IPS-18a (cell line): ENCODE results near the gene NCKAP5.

Experiments
- H3K27ac ChIP-seq: one replicate; pipeline ENCODE4 v1.5.1; 2013; ENCODE audit warnings: low read length
- H3K27me3 ChIP-seq: one replicate; pipeline ENCODE4 v1.6.1; 2013; ENCODE audit warnings: mild to moderate bottlenecking, low read length; ENCODE audit not compliant: control insufficient read depth, insufficient read depth
- H3K36me3 ChIP-seq: one replicate; pipeline ENCODE4 v1.6.1; 2013; ENCODE audit warnings: low read depth, low read length; ENCODE audit not compliant: control insufficient read depth
- H3K4me1 ChIP-seq: one replicate; pipeline ENCODE4 v1.6.1; 2013; ENCODE audit warnings: low read depth, low read length; ENCODE audit not compliant: control insufficient read depth
- H3K4me3 ChIP-seq: one replicate; pipeline ENCODE4 v1.5.1; 2013; ENCODE audit warnings: low read length
- H3K9ac ChIP-seq: one replicate; pipeline ENCODE4 v1.6.1; 2013; ENCODE audit warnings: mild to moderate bottlenecking, low read length, moderate library complexity
- H3K9me3 ChIP-seq: one replicate; pipeline ENCODE4 v1.6.1; 2013; ENCODE audit warnings: low read depth, low read length; ENCODE audit not compliant: control insufficient read depth

The NCKAP5 gene

GRCh38 chr2:132751836-132752235, 816.4 kb downstream of the NCKAP5 start:
- Histone ChIP-seq H3K4me3 (no peak overlapping the region), H3K4me1 (no peaks in the 10 kb centered on the region), H3K9me3 (no peaks in the 10 kb centered on the region), H3K27ac (no peak overlapping the region), H3K36me3 (no peaks in the 10 kb centered on the region), H3K9ac (no peak overlapping the region), H3K27me3 (no peaks in the 10 kb centered on the region)

GRCh38 chr2:132750606-132751005, 817.7 kb downstream of the NCKAP5 start:
- Histone ChIP-seq H3K9me3 (no peaks in the 10 kb centered on the region), H3K4me1 (no peaks in the 10 kb centered on the region), H3K27ac (no peak overlapping the region), H3K27me3 (no peaks in the 10 kb centered on the region), H3K9ac (no peak overlapping the region), H3K4me3 (no peak overlapping the region), H3K36me3 (no peaks in the 10 kb centered on the region)

- Histone ChIP-seq H3K9me3 (no peaks in the 10 kb centered on the region), H3K27me3 (no peaks in the 10 kb centered on the region), H3K27ac (no peak overlapping the region), H3K4me3 (no peak overlapping the region), H3K36me3 (no peaks in the 10 kb centered on the region), H3K4me1 (no peaks in the 10 kb centered on the region), H3K9ac (no peak overlapping the region)
These were observed 821.2 kb downstream of the NCKAP5 start for GRCh38 chr2:132747046-132747445.

GRCh38 chr2:132741754-132742153, 826.5 kb downstream of the NCKAP5 start:
- no peaks in the 10 kb centered on the region for H3K4me1 ChIP-seq
- no peaks in the 10 kb centered on the region for H3K36me3 ChIP-seq
- H3K9me3 ChIP-seq, result no peaks in the 10 kb centered on the region
- H3K27ac ChIP-seq, result no peak overlapping the region
- H3K9ac ChIP-seq, result no peak overlapping the region
- H3K4me3 ChIP-seq, result no peak overlapping the region
- H3K27me3 ChIP-seq, result no peaks in the 10 kb centered on the region

GRCh38 chr2:132740081-132740720, 828.1 kb downstream of the NCKAP5 start:
- H3K9ac ChIP-seq, result no peak overlapping the region

GRCh38 chr2:132738223-132738622, 830.0 kb downstream of the NCKAP5 start:
- Histone ChIP-seq H3K4me1 (no peaks in the 10 kb centered on the region), H3K36me3 (no peaks in the 10 kb centered on the region), H3K9me3 (no peaks in the 10 kb centered on the region), H3K9ac (no peak overlapping the region), H3K4me3 (no peak overlapping the region), H3K27me3 (no peaks in the 10 kb centered on the region), H3K27ac (no peak overlapping the region)

More at GRCh38 chr2:132740081-132740720, 828.1 kb downstream of the NCKAP5 start:
- Histone ChIP-seq H3K27ac (no peak overlapping the region), H3K27me3 (no peaks in the 10 kb centered on the region), H3K4me1 (no peaks in the 10 kb centered on the region), H3K4me3 (no peak overlapping the region), H3K36me3 (no peaks in the 10 kb centered on the region), H3K9me3 (no peaks in the 10 kb centered on the region)

GRCh38 chr2:132736059-132736458, 832.2 kb downstream of the NCKAP5 start:
- Histone ChIP-seq H3K9ac (no peak overlapping the region), H3K36me3 (no peaks in the 10 kb centered on the region), H3K4me1 (no peaks in the 10 kb centered on the region)

GRCh38 chr2:132734961-132735360, 833.3 kb downstream of the NCKAP5 start:
- Histone ChIP-seq H3K27me3 (no peaks in the 10 kb centered on the region), H3K9ac (no peak overlapping the region), H3K9me3 (no peaks in the 10 kb centered on the region), H3K36me3 (no peaks in the 10 kb centered on the region), H3K27ac (no peak overlapping the region), H3K4me1 (no peaks in the 10 kb centered on the region), H3K4me3 (no peak overlapping the region)

More at GRCh38 chr2:132736059-132736458, 832.2 kb downstream of the NCKAP5 start:
- no peak overlapping the region for H3K4me3 ChIP-seq
- H3K27me3 ChIP-seq, result no peaks in the 10 kb centered on the region
- H3K9me3 ChIP-seq, result no peaks in the 10 kb centered on the region
- H3K27ac ChIP-seq, result no peak overlapping the region

GRCh38 chr2:132733094-132733493, 835.2 kb downstream of the NCKAP5 start:
- no peaks in the 10 kb centered on the region for H3K27me3 ChIP-seq
- no peak overlapping the region for H3K27ac ChIP-seq
- no peaks in the 10 kb centered on the region for H3K9me3 ChIP-seq
- H3K4me1 ChIP-seq, result no peaks in the 10 kb centered on the region
- H3K36me3 ChIP-seq, result no peaks in the 10 kb centered on the region
- no peak overlapping the region for H3K4me3 ChIP-seq
- H3K9ac ChIP-seq, result no peak overlapping the region

GRCh38 chr2:132732694-132733093, 835.6 kb downstream of the NCKAP5 start:
- Histone ChIP-seq H3K36me3 (no peaks in the 10 kb centered on the region), H3K27ac (no peak overlapping the region), H3K9me3 (no peaks in the 10 kb centered on the region), H3K27me3 (no peaks in the 10 kb centered on the region), H3K4me1 (no peaks in the 10 kb centered on the region), H3K4me3 (no peak overlapping the region), H3K9ac (no peak overlapping the region)

GRCh38 chr2:132731441-132731840, 836.8 kb downstream of the NCKAP5 start:
- Histone ChIP-seq H3K27ac (no peak overlapping the region), H3K4me1 (no peaks in the 10 kb centered on the region), H3K9me3 (no peaks in the 10 kb centered on the region), H3K4me3 (no peak overlapping the region), H3K9ac (no peak overlapping the region), H3K36me3 (no peaks in the 10 kb centered on the region), H3K27me3 (no peaks in the 10 kb centered on the region)

- H3K36me3 ChIP-seq, result no peaks in the 10 kb centered on the region
- H3K27ac ChIP-seq, result no peak overlapping the region
- H3K4me3 ChIP-seq, result no peak overlapping the region
- no peaks in the 10 kb centered on the region for H3K4me1 ChIP-seq
- no peaks in the 10 kb centered on the region for H3K27me3 ChIP-seq
- no peak overlapping the region for H3K9ac ChIP-seq
- H3K9me3 ChIP-seq, result no peaks in the 10 kb centered on the region
These were observed 837.7 kb downstream of the NCKAP5 start for GRCh38 chr2:132730611-132731010.
